Measurements from ENCODE around the gene ANO8. TPM values are rescaled to one million over a fixed set of nuclear protein-coding genes. Genes with fewer than 3 reads are reported as not detected.
"Not testable (repeated sequence)": the region's sequence is repeated elsewhere in the genome, so short reads cannot be mapped to it uniquely, and the experiment has no call there.

Gene ANO8
- total RNA-seq, 1 experiment from 2014 or later, result 21.9 TPM

DNA sequence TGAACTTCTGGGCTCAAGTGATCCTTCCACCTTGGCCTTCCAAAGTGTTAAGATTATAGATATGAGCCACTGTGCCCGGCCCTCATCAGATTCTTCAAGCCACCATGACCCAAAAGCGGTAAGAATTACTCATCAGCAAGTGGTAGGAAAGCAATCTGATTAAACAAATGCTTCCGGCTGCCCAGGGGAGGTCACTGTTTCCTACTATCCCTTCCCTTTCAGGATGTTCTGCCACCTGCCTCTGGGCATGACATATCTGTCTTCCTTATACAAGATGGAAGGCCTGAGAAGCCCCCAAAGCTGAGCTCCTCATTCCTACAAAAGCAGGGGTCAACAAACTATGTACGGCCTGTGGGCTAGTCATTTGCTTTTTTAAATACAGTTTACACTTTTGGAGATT is 38.4 kb downstream of the ANO8 start:
- H3K27ac Mint-ChIP-seq, result no peak overlapping the region
- Histone ChIP-seq H2BK15ac (ENCODE audit: low read depth, low read length) (no peak overlapping the region), H3T11ph (ENCODE audit: low read length) (no peak overlapping the region), H3K27me3 (ENCODE audit: insufficient read depth, low read length) (no peaks in the 10 kb centered on the region), H3K4me1 (ENCODE audit: insufficient read depth, low read length) (no peaks in the 10 kb centered on the region; the same call in 1 of the 2 replicates), H2AFZ (ENCODE audit: low read length) (no peak overlapping the region), H2BK12ac (ENCODE audit: insufficient read length, low read depth, low read length) (no peak overlapping the region), H2BK20ac (ENCODE audit: low read depth, low read length, poor library complexity, severe bottlenecking) (no peak overlapping the region), H3K79me2 (ENCODE audit: insufficient read depth, low read length) (no peaks in the 10 kb centered on the region), H2BK120ac (ENCODE audit: low read depth, low read length, poor library complexity, severe bottlenecking) (no peak overlapping the region), H3K9ac (ENCODE audit: extremely low read depth, insufficient read length, low read length) (no peak overlapping the region), H3K23ac (ENCODE audit: insufficient read length, low read depth, low read length) (no peak overlapping the region), H4K5ac (ENCODE audit: insufficient read length, low read depth, low read length) (no peak overlapping the region), H4K8ac (replicated peaks; ENCODE audit: insufficient read length, low read depth, low read length) (no peak overlapping the region), H4K20me1 (ENCODE audit: control insufficient read depth, insufficient read depth, insufficient read length) (no peaks in the 10 kb centered on the region), H2AK5ac (ENCODE audit: insufficient read length, low read length) (no peak overlapping the region), H3K18ac (ENCODE audit: insufficient read length, low read depth, low read length) (no peak overlapping the region), H3K4ac (ENCODE audit: low read depth, low read length) (no peak overlapping the region), H3K4me2 (ENCODE audit: insufficient read depth, insufficient read length, low read length) (no peak overlapping the region), H3K79me1 (ENCODE audit: insufficient read depth, low read depth, low read length, poor library complexity, severe bottlenecking) (no peaks in the 10 kb centered on the region), H3K14ac (ENCODE audit: insufficient read depth, low read length) (no peak overlapping the region), H3K56ac (ENCODE audit: insufficient read length, low read depth, low read length) (no peak overlapping the region), H2BK5ac (ENCODE audit: insufficient read length, low read length) (no peak overlapping the region), H3K27ac (ENCODE audit: insufficient read length, low read depth, low read length) (no peak overlapping the region), H4K91ac (ENCODE audit: insufficient read length, low read depth, low read length) (no peak overlapping the region), H3K23me2 (ENCODE audit: insufficient read length, low read depth, low read length, poor library complexity, severe bottlenecking) (no peaks in the 10 kb centered on the region), H3K9me3 (ENCODE audit: control insufficient read depth, low read depth, low read length) (no peaks in the 10 kb centered on the region)
- TF ChIP-seq, protein P1, sequence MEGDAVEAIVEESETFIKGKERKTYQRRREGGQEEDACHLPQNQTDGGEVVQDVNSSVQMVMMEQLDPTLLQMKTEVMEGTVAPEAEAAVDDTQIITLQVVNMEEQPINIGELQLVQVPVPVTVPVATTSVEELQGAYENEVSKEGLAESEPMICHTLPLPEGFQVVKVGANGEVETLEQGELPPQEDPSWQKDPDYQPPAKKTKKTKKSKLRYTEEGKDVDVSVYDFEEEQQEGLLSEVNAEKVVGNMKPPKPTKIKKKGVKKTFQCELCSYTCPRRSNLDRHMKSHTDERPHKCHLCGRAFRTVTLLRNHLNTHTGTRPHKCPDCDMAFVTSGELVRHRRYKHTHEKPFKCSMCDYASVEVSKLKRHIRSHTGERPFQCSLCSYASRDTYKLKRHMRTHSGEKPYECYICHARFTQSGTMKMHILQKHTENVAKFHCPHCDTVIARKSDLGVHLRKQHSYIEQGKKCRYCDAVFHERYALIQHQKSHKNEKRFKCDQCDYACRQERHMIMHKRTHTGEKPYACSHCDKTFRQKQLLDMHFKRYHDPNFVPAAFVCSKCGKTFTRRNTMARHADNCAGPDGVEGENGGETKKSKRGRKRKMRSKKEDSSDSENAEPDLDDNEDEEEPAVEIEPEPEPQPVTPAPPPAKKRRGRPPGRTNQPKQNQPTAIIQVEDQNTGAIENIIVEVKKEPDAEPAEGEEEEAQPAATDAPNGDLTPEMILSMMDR (conservative IDR thresholded peaks at IDR 0.05), result 0 out of 3 replicates have a peak, but pooled peaks have one; percentile 11
- H3K36me3 Mint-ChIP-seq (ENCODE audit: insufficient read depth in 1 of 3, low read depth in 3 of 3), result peaks cover 20 to 28% (median 24%) of the 10 kb centered on the region in 3 experiments
- DNase-seq, result no peak
- H3K9me3 Mint-ChIP-seq, result peaks cover 4% of the 10 kb centered on the region in 2 experiments; a peak in 3 of 5 replicates
- WGBS (ENCODE audit: extremely low coverage, insufficient read length, low lambda C conversion rate), result no CpG with 5 or more reads among the region's 4 CpGs
- H3K4me3 Mint-ChIP-seq, result no peak overlapping the region
- H3K4me1 Mint-ChIP-seq, result peaks cover 2 to 12% of the 10 kb centered on the region in 2 experiments; a peak in 2 of 4 replicates
- H3K27me3 Mint-ChIP-seq (ENCODE audit: low read depth), result no peaks in the 10 kb centered on the region

DNA sequence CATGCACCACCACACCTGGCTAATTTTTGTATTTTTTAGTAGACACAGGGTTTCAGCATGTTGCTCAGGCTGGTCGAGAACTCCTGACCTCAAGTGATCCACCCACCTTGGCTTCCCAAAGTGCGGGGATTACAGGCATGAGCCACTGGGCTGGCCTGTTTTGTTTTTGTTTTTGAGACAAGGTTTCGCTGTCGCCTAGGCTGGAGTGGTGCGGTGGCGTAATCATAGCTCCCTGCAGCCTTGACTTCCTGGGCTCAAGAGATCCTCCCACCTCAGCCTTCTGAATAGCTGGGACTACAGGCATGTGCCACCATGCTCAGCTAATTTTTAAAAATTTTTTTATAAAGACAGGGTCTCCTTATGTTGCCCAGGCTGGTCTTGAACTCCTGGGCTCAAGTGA is 39.1 kb downstream of the ANO8 start:
- not testable (repeated sequence) for H3K4me1 ChIP-seq (ENCODE audit: insufficient read depth, low read length); H3K14ac ChIP-seq (ENCODE audit: insufficient read depth, low read length); H2BK12ac ChIP-seq (ENCODE audit: insufficient read length, low read depth, low read length); H4K91ac ChIP-seq (ENCODE audit: insufficient read length, low read depth, low read length); H4K20me1 ChIP-seq (ENCODE audit: control insufficient read depth, insufficient read depth, insufficient read length); H3K4ac ChIP-seq (ENCODE audit: low read depth, low read length); H3K79me1 ChIP-seq (ENCODE audit: insufficient read depth, low read depth, low read length, poor library complexity, severe bottlenecking); H3K27me3 ChIP-seq (ENCODE audit: insufficient read depth, low read length); H3K79me2 ChIP-seq (ENCODE audit: insufficient read depth, low read length); H3K9me3 Mint-ChIP-seq; H3K18ac ChIP-seq (ENCODE audit: insufficient read length, low read depth, low read length); H3K9ac ChIP-seq (ENCODE audit: extremely low read depth, insufficient read length, low read length); H3K9me3 ChIP-seq (ENCODE audit: control insufficient read depth, low read depth, low read length); H3K27me3 Mint-ChIP-seq (ENCODE audit: low read depth); H3K23me2 ChIP-seq (ENCODE audit: insufficient read length, low read depth, low read length, poor library complexity, severe bottlenecking); H2BK5ac ChIP-seq (ENCODE audit: insufficient read length, low read length); H3K27ac Mint-ChIP-seq; H2BK120ac ChIP-seq (ENCODE audit: low read depth, low read length, poor library complexity, severe bottlenecking); H3K4me3 Mint-ChIP-seq; H3K27ac ChIP-seq (ENCODE audit: insufficient read length, low read depth, low read length); H3K56ac ChIP-seq (ENCODE audit: insufficient read length, low read depth, low read length); H2AK5ac ChIP-seq (ENCODE audit: insufficient read length, low read length); H3T11ph ChIP-seq (ENCODE audit: low read length); DNase-seq; H4K8ac ChIP-seq (replicated peaks; ENCODE audit: insufficient read length, low read depth, low read length); H2BK15ac ChIP-seq (ENCODE audit: low read depth, low read length); H2AFZ ChIP-seq (ENCODE audit: low read length); H4K5ac ChIP-seq (ENCODE audit: insufficient read length, low read depth, low read length); H3K4me2 ChIP-seq (ENCODE audit: insufficient read depth, insufficient read length, low read length); H3K23ac ChIP-seq (ENCODE audit: insufficient read length, low read depth, low read length); H2BK20ac ChIP-seq (ENCODE audit: low read depth, low read length, poor library complexity, severe bottlenecking)
- no CpG with 5 or more reads among the region's 6 CpGs for WGBS (ENCODE audit: extremely low coverage, insufficient read length, low lambda C conversion rate)
- H3K36me3 Mint-ChIP-seq (ENCODE audit: insufficient read depth in 1 of 3, low read depth in 3 of 3), result peaks cover 20 to 28% (median 21%) of the 10 kb centered on the region in 3 experiments
- peaks cover 5 to 17% of the 10 kb centered on the region in 2 experiments; a peak in 2 of 4 replicates for H3K4me1 Mint-ChIP-seq
